HG03520 (cell line): ENCODE measurements around the gene APRT.

Experiments
- ATAC-seq: cut with Tn5 transposase; IDR thresholded peaks from one replicate; pipeline ENCODE4 v1.9.1; 2021; ENCODE audit warnings: mild to moderate bottlenecking, moderate library complexity; ENCODE audit not compliant: unreplicated experiment

Gene APRT

DNA sequence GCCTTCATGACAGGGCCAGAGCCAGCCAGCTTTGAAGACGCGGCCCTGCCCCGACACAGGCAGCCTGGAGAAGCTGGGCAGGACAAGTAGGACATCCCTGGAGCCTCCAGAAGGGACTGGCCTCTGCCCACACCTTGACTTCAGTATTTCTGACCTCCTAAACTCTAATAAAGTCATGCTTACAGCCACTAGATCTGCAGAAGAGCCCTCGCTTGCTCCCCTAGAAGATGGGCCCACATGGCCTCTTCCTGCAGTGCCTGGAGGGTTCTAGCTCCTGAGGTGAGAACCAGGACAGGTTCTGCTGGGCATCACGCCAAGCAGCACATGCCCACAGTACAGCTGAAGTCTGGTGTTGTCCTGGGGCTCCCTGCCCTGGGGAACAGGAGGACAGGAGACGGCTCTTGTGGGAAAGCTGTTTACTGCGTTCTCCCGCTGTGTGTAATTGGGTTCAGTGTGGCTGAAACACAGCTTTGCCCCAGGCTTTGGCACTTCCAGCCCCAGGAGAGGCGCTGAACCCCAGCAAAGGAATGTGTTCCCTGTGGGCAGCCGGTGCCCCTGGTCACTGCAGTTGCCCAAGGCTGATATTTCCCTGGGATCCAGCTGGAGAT is 2.6 kb downstream of the APRT start:
- ATAC-seq = no peak

DNA sequence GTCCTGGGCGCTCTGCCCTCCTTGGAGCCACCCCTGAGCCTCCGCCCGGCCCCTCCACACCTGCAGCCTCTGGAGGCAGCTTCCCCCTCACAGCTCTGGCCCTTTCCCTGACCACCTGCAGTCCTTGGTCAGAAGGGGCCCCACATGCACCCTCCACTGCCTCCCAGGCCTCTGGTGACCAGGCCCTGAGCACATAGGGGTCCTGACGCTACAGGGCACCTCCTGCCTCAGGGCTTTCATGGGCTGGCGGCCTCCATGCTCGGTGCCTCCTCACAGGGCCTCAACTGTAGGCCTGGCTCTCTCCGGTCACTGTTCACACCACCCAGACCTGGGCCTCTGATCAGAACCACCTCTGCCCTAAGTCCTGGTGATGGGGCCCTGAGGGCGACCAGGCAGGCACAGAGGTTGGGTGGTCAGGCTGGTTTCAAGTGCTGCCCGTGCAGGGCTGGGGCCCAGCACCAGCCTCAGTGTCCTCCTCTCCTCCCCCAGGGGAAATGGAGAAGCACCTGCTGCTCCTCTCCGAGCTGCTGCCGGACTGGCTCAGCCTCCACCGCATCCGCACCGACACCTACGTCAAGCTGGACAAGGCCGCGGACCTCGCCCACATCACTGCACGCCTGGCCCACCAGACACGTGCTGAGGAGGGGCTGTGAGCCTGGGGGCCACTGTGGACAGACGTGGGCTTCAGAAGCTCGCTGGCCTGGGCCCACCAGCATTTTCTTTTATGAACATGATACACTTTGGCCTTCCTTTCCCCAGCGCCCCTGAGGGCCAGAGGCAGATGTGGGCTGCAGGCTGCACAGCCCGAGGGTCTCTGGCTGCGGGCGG is 3.9 kb downstream of the APRT start:
- no peak for ATAC-seq

DNA sequence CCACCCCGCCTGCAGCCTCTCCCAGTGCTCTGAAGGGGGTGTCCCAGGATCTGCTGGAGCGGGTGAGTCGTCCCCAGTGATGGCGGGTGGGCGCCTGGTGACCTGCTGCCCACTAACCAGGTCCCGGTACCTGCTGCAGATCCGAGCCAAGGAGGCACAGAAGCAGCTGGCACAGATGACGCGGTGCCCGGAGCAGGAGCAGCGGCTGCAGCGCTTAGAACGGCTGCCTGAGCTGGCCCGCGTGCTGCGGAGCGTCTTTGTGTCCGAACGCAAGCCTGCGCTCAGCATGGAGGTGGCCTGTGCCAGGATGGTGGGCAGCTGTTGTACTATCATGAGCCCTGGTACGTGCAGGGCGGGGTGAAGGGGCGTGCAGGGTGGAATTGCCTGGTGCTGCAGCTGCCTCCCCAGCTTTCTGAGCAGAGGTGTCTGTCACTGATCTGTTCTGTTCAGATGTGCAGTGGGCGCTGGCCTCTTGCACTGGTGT is 4.5 kb downstream of the APRT start:
- ATAC-seq = no peak

DNA sequence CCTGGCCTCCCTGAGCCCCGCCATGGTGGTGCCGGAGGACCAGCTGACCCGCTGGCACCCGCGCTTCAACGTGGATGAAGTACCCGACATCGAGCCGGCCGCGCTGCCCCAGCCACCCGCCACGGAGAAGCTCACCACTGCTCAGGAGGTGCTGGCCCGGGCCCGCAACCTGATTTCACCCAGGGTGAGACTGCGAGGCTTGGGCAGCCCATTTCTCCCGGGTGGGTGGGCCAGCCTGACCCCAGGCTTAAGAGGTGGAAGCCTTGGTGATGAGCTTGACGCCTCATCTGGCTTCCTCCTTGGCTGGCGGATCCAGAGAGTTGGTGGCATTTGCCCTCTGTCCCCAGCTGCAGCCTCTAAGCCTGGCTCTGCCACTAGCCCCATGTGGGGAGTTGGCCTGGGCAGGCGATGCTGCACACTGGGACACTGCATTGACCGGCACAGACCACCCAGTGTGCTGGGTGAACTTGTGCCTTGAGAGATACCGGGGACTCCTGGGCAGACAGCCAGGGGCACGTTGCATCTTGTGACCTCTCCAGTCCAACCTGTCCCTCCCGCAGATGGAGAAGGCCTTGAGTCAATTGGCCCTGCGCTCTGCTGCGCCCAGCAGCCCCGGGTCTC is 5.1 kb downstream of the APRT start:
- no peak for ATAC-seq

DNA sequence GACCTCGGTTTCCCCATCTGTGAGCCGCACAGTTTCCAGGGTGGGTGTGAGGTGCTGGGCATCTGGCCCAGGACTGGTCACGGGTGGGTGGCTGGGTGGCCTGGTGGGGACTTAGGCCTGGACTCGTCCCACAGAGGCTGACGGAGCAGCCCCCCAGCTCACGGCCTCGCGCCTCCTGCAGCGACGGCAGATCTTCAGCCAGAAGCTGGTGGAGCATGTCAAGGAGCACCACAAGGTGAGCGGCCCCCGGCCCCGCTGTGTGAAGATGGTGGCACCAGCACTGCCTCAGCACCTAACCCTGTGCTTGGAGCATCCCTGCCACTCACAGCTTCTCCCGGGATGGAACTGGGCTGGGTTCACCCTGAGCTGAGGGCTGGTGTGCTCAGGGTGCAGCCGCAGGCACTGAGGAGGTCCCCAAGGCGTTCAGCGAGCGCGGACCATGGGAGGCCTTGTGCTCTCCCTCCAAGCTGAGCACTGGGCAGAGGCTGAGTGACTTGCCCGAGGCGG is 5.8 kb downstream of the APRT start:
- no peak for ATAC-seq

DNA sequence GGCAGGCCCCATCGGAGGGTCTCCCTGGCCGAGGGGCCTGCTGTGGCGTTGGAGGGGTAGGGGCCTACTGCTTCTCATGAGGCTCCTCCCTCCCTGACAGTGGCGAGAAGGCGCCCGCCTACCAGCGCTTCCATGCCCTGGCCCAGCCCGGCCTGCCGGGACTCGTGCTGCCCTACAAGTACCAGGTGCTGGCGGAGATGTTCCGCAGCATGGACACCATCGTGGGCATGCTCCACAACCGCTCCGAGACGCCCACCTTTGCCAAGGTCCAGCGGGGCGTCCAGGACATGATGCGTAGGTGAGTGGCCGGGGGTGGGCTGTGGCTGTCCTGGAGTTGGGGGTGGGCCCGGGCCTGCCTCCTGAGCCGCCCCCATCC is 6.4 kb downstream of the APRT start:
- ATAC-seq = no peak

DNA sequence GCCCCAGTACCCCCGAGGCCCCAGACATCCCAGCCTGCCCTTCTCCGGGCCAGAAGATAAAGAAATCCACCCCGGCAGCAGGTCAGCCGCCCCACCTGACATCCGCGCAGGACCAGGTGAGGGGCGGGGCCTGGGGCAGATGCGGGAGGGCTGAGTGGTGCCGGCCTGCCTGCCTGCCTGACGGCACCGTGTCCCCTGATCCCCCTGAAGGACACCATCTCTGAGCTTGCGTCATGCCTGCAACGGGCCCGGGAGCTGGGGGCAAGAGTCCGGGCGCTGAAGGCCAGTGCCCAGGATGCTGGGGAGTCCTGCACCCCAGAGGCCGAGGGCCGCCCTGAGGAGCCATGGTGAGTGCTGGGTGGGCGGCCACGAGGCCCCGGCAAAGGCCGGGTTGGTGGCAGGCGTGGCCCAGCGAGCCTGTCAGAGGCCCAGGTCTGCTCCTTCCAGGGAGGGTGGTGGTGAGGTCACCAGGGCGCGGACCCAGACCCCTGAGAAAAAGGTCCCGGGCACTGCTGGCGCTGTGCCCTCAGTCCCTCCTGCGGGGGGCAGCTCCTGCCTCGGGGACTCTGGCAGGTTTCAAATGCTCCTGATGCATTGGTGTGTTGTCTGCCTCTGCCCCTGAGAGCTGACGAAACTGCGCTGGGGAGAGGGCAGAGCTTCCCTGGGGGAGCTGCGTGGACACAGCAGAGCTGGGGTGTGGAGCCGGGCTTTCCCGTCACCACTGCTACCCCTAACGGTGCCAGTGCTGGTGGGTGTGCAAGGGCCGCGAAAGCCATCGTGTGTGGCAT is 7.0 kb downstream of the APRT start:
- no peak for ATAC-seq

DNA sequence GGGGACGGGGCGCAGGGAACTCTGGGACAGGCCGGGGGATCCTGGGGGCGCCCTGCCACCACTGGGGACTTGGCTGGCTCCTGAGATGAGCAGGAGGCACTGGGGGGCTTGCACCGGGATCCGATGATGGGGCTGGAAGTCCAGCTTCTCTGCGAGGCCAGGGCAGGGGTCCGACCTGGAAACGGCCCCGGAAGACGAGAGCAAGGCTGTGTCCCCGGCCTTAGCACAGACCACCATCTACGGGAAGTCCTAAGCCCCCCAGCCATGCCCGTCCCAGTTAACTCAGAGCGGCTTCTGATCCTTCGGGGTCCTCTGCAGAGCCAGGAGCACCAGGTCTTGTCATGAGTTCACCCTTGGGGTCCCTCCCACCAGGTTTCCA is 7.6 kb downstream of the APRT start:
- ATAC-seq = no peak

DNA sequence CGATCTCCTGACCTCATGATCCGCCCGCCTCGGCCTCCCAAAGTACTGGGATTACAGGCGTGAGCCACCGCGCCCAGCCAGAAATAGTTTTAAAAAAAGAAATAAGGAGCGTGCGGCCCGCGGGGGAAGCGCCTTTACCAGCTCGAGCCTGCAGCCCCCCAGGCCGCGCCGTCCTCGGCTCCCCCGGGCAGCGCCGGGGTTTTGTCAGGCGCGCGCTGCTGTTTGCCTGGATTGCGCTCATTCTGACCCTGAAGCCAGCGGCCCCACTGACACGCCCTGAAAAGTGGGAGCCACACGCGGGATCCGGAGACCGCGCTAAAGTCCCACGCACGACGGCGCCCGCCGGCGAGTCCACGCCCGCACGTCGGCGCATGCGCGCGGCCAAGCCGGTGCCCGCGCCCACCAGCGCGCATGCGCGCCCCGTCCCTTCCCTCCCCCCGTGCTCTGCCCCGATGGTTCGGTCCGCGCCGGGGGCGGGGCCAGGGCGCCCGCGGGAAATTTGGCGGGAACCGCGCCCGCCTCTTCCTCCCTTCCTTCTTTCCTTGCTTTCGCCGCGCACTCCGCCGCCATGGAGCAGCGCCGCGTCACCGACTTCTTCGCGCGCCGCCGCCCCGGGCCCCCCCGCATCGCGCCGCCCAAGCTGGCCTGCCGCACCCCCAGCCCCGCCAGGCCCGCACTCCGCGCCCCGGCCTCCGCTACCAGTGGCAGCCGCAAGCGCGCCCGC is 8.3 kb downstream of the APRT start, which contains the start of gene CDT1:
TSS of gene CDT1 (plus strand) at position 526 of the 724 bp plus-strand sequence. CDS start at position 569, 43 bp downstream.
- ATAC-seq = peak; percentile 58

DNA sequence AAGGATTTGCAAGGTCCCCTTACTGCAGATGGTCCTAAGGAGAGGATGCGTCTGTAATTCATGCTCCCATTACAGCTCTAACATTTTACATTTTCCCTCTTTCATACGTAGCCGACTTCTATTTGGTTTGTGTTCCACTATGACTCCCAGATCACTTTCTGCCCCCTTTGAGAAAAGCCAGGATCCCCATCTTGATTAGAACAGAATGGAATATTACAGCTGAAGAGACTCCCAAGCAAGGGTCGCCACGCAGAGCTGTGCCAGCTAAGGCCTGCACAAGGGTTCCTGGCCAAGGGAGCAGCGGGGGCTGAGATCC is 11.5 kb downstream of the APRT start:
- no peak for ATAC-seq

DNA sequence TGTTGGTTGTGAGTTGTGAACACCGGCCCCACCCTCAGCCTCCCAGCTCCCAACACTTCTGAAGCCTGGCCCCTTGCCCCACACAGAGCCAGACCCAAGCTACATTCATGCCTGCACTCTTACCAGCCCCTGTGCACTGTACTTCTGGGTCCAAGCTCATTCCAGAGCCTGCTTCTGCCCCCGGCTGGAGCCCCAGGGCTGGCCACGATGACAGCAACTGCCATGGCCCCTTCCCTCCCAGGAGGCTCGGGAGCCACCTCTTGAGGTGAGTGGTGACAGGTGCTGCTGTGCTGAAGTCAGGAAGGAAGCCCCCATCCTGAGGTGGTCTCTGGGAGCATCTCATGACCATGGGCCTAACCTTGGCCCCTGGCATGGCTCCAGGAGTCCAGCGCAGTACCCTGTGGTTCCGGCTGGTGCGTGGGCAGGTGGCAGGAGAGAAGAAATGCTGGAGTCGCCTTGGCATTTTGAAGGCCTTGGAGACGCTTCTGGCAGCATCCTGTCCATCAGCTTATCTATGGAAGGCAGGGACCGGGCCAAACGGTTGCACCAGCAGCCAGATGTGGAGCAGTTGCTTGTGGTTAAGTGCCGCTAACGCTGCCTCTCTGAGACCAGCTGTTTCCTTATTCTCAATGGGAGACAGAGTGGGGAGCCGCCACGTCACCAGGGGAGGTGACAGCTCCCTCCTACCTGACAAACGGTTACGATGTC is 12.0 kb downstream of the APRT start:
- no peak for ATAC-seq

DNA sequence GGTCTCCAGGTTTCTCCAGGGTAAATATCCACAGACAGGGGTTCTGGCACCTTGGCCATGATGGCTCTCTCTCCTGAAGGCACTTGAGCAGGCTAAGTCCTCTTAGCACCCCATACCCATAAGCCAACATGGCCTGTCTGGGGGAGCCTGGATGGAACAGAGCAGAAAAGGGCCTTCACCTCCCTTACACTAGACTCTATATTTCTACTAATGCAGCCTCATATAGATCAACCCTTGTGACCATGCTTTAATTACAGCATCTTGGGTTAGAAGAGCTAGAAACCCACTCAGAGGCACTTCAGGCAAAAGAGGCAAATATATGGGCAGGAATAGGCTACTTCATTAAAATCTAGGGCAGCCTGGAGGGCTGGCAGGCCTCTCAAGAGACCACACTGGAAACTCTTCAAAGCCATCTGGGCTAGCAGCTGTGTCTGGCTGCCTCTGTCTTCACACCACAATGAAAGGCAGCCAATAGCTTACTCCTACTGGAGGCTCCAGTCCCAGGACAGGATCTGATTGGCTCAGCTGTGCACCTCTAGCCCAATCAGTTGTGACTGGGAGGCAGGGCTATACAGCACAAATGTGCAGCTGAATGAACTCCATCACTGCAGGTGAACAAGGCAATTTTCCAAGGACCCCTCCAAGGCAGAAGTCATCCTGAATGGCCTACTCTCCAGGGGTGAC is 12.8 kb downstream of the APRT start:
- ATAC-seq = no peak

DNA sequence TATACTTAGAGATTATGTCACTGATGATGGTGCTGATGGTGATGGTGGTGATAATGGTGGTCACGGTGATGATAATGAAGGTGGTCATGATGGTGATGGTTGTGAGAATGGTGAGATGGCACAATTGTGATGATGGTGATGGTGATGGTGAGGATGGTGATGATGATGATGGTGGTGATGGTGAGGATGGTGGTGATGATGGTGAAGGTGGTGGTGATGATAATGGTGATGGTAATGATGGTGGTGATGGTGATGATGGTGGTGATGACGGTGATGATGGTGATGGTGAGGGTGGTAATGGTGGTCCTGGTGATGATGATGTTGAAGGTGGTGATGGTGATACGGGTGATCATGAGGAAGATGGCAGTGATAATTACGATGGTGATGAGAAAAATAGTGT is 13.7 kb downstream of the APRT start:
- ATAC-seq = no peak

DNA sequence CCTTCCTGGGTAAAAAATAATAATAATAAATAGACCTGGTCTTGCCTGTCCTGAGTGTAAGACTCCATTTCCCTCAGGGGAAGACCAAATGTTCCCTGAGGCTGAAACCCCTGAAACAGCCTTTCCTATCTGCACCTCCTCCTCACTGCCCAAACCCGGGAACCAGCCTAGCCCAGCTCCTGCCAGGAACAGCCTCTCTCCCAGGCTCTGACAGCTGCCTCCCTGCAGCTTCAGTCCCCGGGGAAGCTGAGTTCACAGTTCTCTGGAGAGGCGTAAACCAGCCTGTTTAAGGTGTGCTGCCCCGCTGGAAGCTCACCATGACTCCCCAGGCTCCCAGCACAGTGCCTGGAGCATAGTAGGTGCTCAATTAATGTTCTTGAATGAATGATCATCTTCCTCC is 15.4 kb downstream of the APRT start:
- no peak for ATAC-seq

DNA sequence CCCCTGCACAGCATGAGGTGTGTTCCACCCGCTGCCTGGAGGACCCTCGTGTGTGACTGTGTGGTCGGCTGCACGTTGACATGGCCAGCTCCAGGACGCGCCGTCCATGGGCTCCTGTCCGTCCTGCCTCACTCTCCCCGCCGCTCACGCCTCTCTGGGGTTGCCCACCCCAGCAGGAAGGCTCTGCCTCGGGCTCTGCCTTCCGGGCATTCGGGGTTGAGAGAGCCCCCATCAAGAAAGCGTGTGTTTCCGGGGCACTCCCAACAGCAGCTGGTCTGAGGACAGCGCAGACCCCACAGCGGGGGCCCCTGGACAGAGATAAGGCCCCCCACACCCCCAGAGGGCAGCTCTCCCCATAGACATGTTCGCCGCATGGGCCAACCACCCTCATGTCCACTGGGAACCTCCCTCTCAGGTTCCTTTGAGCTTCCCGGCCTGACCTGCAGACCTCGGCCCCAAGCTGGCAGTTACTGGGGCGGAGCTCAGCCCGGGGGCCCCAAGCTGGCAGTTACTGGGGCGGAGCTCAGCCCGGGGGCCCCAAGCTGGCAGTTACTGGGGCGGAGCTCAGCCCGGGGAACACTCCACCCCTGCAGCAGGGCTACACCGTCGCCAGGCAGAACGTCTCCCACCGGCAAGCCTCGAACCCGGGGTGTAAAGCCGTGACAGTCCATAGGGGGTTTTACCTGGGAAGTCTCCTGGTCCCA is 18.3 kb downstream of the APRT start:
- no peak for ATAC-seq

DNA sequence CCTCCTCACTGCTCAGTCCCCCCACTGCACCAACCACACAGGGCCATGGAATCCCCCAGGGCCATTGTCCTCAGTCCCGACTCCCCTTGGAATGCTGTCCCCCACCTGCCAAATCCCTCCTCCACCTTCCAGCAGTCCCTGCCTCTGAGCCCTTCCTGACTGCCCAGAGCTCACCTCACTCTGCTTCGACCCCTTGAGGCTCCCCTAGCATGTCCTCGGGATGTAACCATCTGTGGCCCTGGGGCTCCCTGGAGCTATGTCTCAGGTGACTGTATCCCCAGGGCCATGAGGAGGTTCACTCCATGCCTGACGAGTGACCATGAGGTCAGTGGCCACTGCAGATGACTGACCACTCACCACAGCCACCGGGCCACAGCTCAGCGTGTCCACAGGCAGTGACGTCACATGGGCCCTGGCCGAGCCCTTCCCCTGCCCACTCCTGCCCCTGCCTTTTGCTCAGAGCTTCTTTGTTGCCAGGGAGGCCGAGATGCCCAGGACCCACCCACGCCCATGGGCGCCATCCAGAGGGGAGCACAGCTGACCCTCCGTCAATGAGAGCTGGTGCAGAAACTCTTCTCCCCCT is 19.0 kb downstream of the APRT start:
- ATAC-seq = no peak

DNA sequence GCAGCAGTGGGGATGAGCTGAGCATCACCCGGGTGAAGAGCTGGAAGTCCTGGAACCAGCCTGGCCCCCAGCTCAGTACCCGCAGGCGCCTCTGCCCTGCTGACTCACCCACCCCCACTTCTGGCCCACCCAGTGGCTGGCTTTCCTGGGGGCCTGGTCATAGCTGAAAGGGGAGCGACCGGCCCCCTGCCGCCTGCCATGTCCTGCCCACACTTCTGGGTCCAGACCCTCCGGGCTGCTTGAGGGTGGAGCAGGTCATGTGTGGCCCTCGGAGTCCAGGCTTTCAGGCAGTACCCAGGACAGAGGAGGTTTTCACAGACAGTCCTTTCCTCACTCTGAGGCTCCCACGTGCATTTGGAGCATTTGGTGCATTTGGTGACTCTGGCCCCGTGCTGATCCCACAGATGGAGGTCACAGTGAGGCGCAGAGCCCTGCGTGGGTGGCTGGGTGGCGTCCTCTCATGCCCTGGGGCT is 19.6 kb downstream of the APRT start:
- ATAC-seq = no peak
